Fibroblast of lung (primary cell): Measurements from ENCODE around the gene HELB. TPM values are rescaled to one million over a fixed set of nuclear protein-coding genes. Genes with fewer than 3 reads are reported as not detected.

Experiments
- DNase-seq, 2 donors: peaks; one replicate each; pipeline versions ENCODE4 v3.0.0 to v3.0.0-alpha.2; 2010; ENCODE audit warnings: low read depth in 2 of 2
- H2AFZ ChIP-seq: 2 replicates; pipeline ENCODE4 v1.5.1; 2012; ENCODE audit warnings: low read length, control low read depth, inconsistent platforms
- H3K27ac ChIP-seq: 2 replicates; pipeline ENCODE4 v1.5.1; 2011; ENCODE audit warnings: low read length, control low read depth; ENCODE audit not compliant: insufficient read depth
- H3K27me3 ChIP-seq: 2 replicates; pipeline ENCODE4 v1.5.1; 2011; ENCODE audit warnings: mild to moderate bottlenecking, low read length; ENCODE audit not compliant: control insufficient read depth, insufficient read depth
- H3K36me3 ChIP-seq: 2 replicates; pipeline ENCODE4 v1.5.1; 2011; ENCODE audit warnings: low read length; ENCODE audit not compliant: control insufficient read depth, insufficient read depth
- H3K4me1 ChIP-seq: 2 replicates; pipeline ENCODE4 v1.5.1; 2011; ENCODE audit warnings: low read length; ENCODE audit not compliant: control insufficient read depth, insufficient read depth; ENCODE audit errors: extremely low read depth
- H3K4me2 ChIP-seq: 2 replicates; pipeline ENCODE4 v1.5.1; 2011; ENCODE audit warnings: low read length, control low read depth; ENCODE audit not compliant: insufficient read depth; ENCODE audit errors: extremely low read depth
- H3K4me3 ChIP-seq, 4 experiments: fragments of 200-600 bp in 1 of 4; sonication (generic) in 1 of 4; replicated peaks in 1 of 4; 2 replicates each; pipeline ENCODE4 v1.5.1; 2011 to 2016; ENCODE audit warnings: low read length in 4 of 4, low read depth in 3 of 4, mild to moderate bottlenecking in 3 of 4, control low read depth in 2 of 4, inconsistent platforms in 1 of 4, mixed read lengths in 1 of 4; ENCODE audit not compliant: insufficient read depth in 1 of 4; ENCODE audit errors: control extremely low read depth in 1 of 4
- H3K79me2 ChIP-seq: 2 replicates; pipeline ENCODE4 v1.5.1; 2012; ENCODE audit warnings: mild to moderate bottlenecking, low read length, inconsistent platforms; ENCODE audit not compliant: control insufficient read depth, insufficient read depth
- H3K9ac ChIP-seq: 2 replicates; pipeline ENCODE4 v1.5.1; 2011; ENCODE audit warnings: mild to moderate bottlenecking, low read length, control low read depth; ENCODE audit not compliant: insufficient read depth
- H3K9me3 ChIP-seq: 2 replicates; pipeline ENCODE4 v1.5.1; 2012; ENCODE audit warnings: low read depth, low read length; ENCODE audit not compliant: control insufficient read depth, insufficient read depth
- H4K20me1 ChIP-seq: 2 replicates; pipeline ENCODE4 v1.5.1; 2011; ENCODE audit warnings: low read length; ENCODE audit not compliant: control insufficient read depth, insufficient read depth; ENCODE audit errors: extremely low read depth
- CTCF ChIP-seq, 2 donors: IDR thresholded peaks in 1 of 2; conservative IDR thresholded peaks in 1 of 2; 1 replicate in 1 of 2; 2 replicates in 1 of 2; pipeline ENCODE4 v1.5.1; 2011 to 2012; ENCODE audit warnings: low read length in 2 of 2, control low read depth in 1 of 2, inconsistent platforms in 1 of 2, low read depth in 1 of 2, mild to moderate bottlenecking in 1 of 2
- EZH2 ChIP-seq: IDR thresholded peaks from 2 replicates; pipeline ENCODE4 v1.5.1; 2012; ENCODE audit warnings: low read length, control low read depth, mild to moderate bottlenecking; ENCODE audit errors: missing control alignments
- polyA plus RNA-seq, 2 donors: library from polyadenylated mRNA; depleted of rRNA in 1 of 2; stranded (reverse) in 1 of 2; unstranded in 1 of 2; fragments of >200 nt; gene quantifications; 2 replicates each; pipeline ENCODE4 v1.2.1, GENCODE V29; 2011 to 2012; ENCODE audit warnings: missing spikeins in 1 of 2
- total RNA-seq: library from RNA; depleted of rRNA; stranded (reverse); fragments of >200 nt; gene quantifications from 2 replicates; pipeline ENCODE4 v1.2.1, GENCODE V29; 2014

HELB gene
- total and polyA plus RNA-seq, 2 donors (not counting 1 experiment from before 2014, with no cell fraction given): 1.2 to 3.1 TPM

- Histone ChIP-seq H3K9me3 (no peaks in the 10 kb centered on the region), H2AFZ (no peak overlapping the region), H3K9ac (no peak overlapping the region), H3K4me2 (no peak overlapping the region), H3K27ac (no peak overlapping the region), H4K20me1 (no peaks in the 10 kb centered on the region), H3K27me3 (no peaks in the 10 kb centered on the region), H3K36me3 (no peaks in the 10 kb centered on the region), H3K4me3 (no peak overlapping the region), H3K4me1 (no peaks in the 10 kb centered on the region), H3K79me2 (no peaks in the 10 kb centered on the region)
- no peak for DNase-seq
- no peak for TF ChIP-seq EZH2
- no peak for TF ChIP-seq CTCF (conservative IDR thresholded peaks at IDR 0.05 in 1 of 2, IDR thresholded peaks at IDR 0.05 in 1 of 2; ENCODE audit: low read depth in 1 of 2, low read length in 2 of 2)
These were observed 19.1 kb downstream of the HELB start for GRCh38 chr12:66321435-66321834.

- no peaks in the 10 kb centered on the region for H3K36me3 ChIP-seq
- no peak overlapping the region for H3K4me3 ChIP-seq
- H3K27me3 ChIP-seq: no peaks in the 10 kb centered on the region
- DNase-seq: no peak
- H3K9me3 ChIP-seq: no peaks in the 10 kb centered on the region
- no peaks in the 10 kb centered on the region for H3K79me2 ChIP-seq
- H3K4me1 ChIP-seq: no peaks in the 10 kb centered on the region
- no peak overlapping the region for H3K9ac ChIP-seq
- no peaks in the 10 kb centered on the region for H4K20me1 ChIP-seq
- H3K27ac ChIP-seq: no peak overlapping the region
- H2AFZ ChIP-seq: no peak overlapping the region
- TF ChIP-seq CTCF (conservative IDR thresholded peaks at IDR 0.05 in 1 of 2, IDR thresholded peaks at IDR 0.05 in 1 of 2; ENCODE audit: low read depth in 1 of 2, low read length in 2 of 2) (no peak), EZH2 (no peak)
- no peak overlapping the region for H3K4me2 ChIP-seq
These were observed 20.7 kb downstream of the HELB start for GRCh38 chr12:66323017-66323416.

- H3K27ac ChIP-seq: no peak overlapping the region
- H3K36me3 ChIP-seq: no peaks in the 10 kb centered on the region
- no peaks in the 10 kb centered on the region for H3K9me3 ChIP-seq
- H4K20me1 ChIP-seq: no peaks in the 10 kb centered on the region
- peak in 1 of 2 donors; percentile 78 for DNase-seq
- no peaks in the 10 kb centered on the region for H3K27me3 ChIP-seq
- no peak overlapping the region for H2AFZ ChIP-seq
- H3K4me1 ChIP-seq: no peaks in the 10 kb centered on the region
- H3K4me3 ChIP-seq: no peak overlapping the region
- H3K9ac ChIP-seq: no peak overlapping the region
- no peak for TF ChIP-seq CTCF (conservative IDR thresholded peaks at IDR 0.05 in 1 of 2, IDR thresholded peaks at IDR 0.05 in 1 of 2; ENCODE audit: low read depth in 1 of 2, low read length in 2 of 2)
- no peak for TF ChIP-seq EZH2
- H3K4me2 ChIP-seq: no peak overlapping the region
- no peaks in the 10 kb centered on the region for H3K79me2 ChIP-seq
These were observed 27.6 kb downstream of the HELB start for GRCh38 chr12:66329941-66330340.
